BJ (cell line): ENCODE results near the gene MBD1. TPM values are rescaled to one million over a fixed set of nuclear protein-coding genes. Genes with fewer than 3 reads are reported as not detected.

Experiments
- polyA plus RNA-seq: library from polyadenylated mRNA; depleted of rRNA; stranded (reverse); fragments of >200 nt; gene quantifications from 2 replicates; pipeline ENCODE4 v1.2.3, GENCODE V29; 2011; rRNA removed
- small RNA-seq: library from RNA; depleted of rRNA; stranded (forward); fragments of <200 nt; gene quantifications from one replicate; pipeline ENCODE3, GENCODE V24; 2012; ENCODE audit warnings: low replicate concordance, low read depth; ENCODE audit not compliant: insufficient read length

The MBD1 gene
- polyA plus RNA-seq, 1 experiment, result 54.4 TPM

Small RNAs within 50 kb of the gene (small RNA-seq; reads per million reads assigned to genes)
- not detected for gene RNA5SP458

Other genes with a start within 250 kb of the MBD1 start
- gene MYO5B, start 86.4 kb downstream of the MBD1 start, polyA plus RNA-seq, result 0.13 and 0.18 TPM in 2 replicates
- gene CFAP53, start 15.0 kb downstream of the MBD1 start, polyA plus RNA-seq, result 0.17 and 0.33 TPM in 2 replicates
- gene CXXC1, start 6.2 kb upstream of the MBD1 start, polyA plus RNA-seq, result 29.4 and 51.2 TPM in 2 replicates
- gene SKA1, start 93.5 kb upstream of the MBD1 start, polyA plus RNA-seq, result 6.2 and 9.7 TPM in 2 replicates